ENCODE data around the gene SCFD2.

GRCh38 chr4:53194727-53195126 is 171.1 kb downstream of the SCFD2 start:
- TF ChIP-seq ZNF274 (IDR thresholded peaks at IDR 0.05; ENCODE audit: low read depth, low read length) (no peak), YY1 (IDR thresholded peaks at IDR 0.05; ENCODE audit: insufficient read depth, insufficient read length) (no peak), SUZ12 (IDR thresholded peaks at IDR 0.05; ENCODE audit: extremely low read depth, insufficient read depth, insufficient read length) (no peak)
